ENCODE results near the gene CD226. TPM values are rescaled to one million over a fixed set of nuclear protein-coding genes. Genes with fewer than 3 reads are reported as not detected.

Gene CD226
- total and polyA plus RNA-seq, 10 of the 15 experiments (the other 5 are each of a cell fraction or from before 2014, with no cell fraction given): 12.9 to 68.8 (median 47.3) TPM

GRCh38 chr18:69897397-69898108 is 50.1 kb downstream of the CD226 start (continued):
- TF ChIP-seq PRDM15 (CRISPR knock-in tag; IDR thresholded peaks at IDR 0.05) (no peak), IKZF1 (conservative IDR thresholded peaks at IDR 0.05) (peak; percentile 93), NR2C2 (IDR thresholded peaks at IDR 0.05; ENCODE audit: borderline replicate concordance, control insufficient read depth, insufficient read length, low read depth) (no peak), ZBED1 (IDR thresholded peaks at IDR 0.05; ENCODE audit: borderline replicate concordance) (no peak), USF2 (IDR thresholded peaks at IDR 0.05; ENCODE audit: borderline replicate concordance, low read depth, low read length) (no peak), HCFC1 (IDR thresholded peaks at IDR 0.05; ENCODE audit: low read length) (no peak), IRF5 (IDR thresholded peaks at IDR 0.05; ENCODE audit: borderline replicate concordance) (peak; percentile 40; the same call in 1 of the 2 replicates), GABPA (IDR thresholded peaks at IDR 0.05; ENCODE audit: low read depth) (no peak), RELB (IDR thresholded peaks at IDR 0.05; ENCODE audit: low read depth) (peak; percentile 95), PAX5 (IDR thresholded peaks at IDR 0.05; ENCODE audit: borderline replicate concordance, low read depth, low read length) (peak; percentile 85), ZNF687 (IDR thresholded peaks at IDR 0.05) (peak; percentile 37), BCLAF1 (IDR thresholded peaks at IDR 0.05) (no peak), BCL11A (IDR thresholded peaks at IDR 0.05; ENCODE audit: low read depth, low read length) (peak; percentile 86), CHD2 (IDR thresholded peaks at IDR 0.05; ENCODE audit: borderline replicate concordance, low read depth, low read length) (peak; percentile 57; the same call in 1 of the 2 replicates)
